HepG2 (cell line): Measurements from ENCODE around the gene CD248. TPM values are rescaled to one million over a fixed set of nuclear protein-coding genes. Genes with fewer than 3 reads are reported as not detected.

Source experiments
- CBX2 ChIP-seq, 2 experiments: fragments of 200-600 bp in 1 of 2; sonication (generic); formaldehyde crosslinking in 1 of 2; IDR thresholded peaks; 2 replicates each; pipeline versions ENCODE4 v1.7.0 to v1.8.1; 2018 to 2022; ENCODE audit warnings: low read depth in 2 of 2, low read length in 1 of 2, mild to moderate bottlenecking in 1 of 2, missing genetic modification reagents in 1 of 2
- CREB1 ChIP-seq, 2 experiments: fragments of 450-650 bp in 1 of 2; IDR thresholded peaks; 2 replicates each; pipeline ENCODE4 v1.6.1; 2016 to 2017; ENCODE audit warnings: control low read depth in 1 of 2, mild to moderate bottlenecking in 1 of 2, missing compliant biosample characterization in 1 of 2, missing genetic modification characterization in 1 of 2
- ELF3 ChIP-seq: IDR thresholded peaks from 2 replicates; pipeline ENCODE4 v1.6.1; 2016; ENCODE audit warnings: missing genetic modification reagents, missing compliant biosample characterization
- FOXK2 ChIP-seq: fragments of 450-650 bp; IDR thresholded peaks from 2 replicates; pipeline ENCODE4 v1.6.1; 2016
- GATAD1 ChIP-seq: IDR thresholded peaks from 2 replicates; pipeline ENCODE4 v1.6.1; 2016; ENCODE audit warnings: missing genetic modification reagents, missing compliant biosample characterization
- GRHL1 ChIP-seq: sonication (generic); formaldehyde crosslinking; conservative IDR thresholded peaks from 2 replicates; pipeline ENCODE4 v1.8.0; 2022; ENCODE audit warnings: missing genetic modification reagents
- HNRNPH1 ChIP-seq: fragments of 200-400 bp; formaldehyde crosslinking; optimal IDR thresholded peaks from 2 replicates; pipeline ENCODE3; 2017; ENCODE audit warnings: mild to moderate bottlenecking, low read depth, low read length
- HOXA3 ChIP-seq: sonication (generic); formaldehyde crosslinking; IDR thresholded peaks from 2 replicates; pipeline ENCODE4 v1.5.0; 2020; ENCODE audit warnings: missing genetic modification reagents
- KLF12 ChIP-seq: sonication (generic); formaldehyde crosslinking; IDR thresholded peaks from 2 replicates; pipeline ENCODE4 v1.4.0; 2020; ENCODE audit warnings: missing genetic modification reagents, borderline replicate concordance
- NFRKB ChIP-seq: fragments of 450-650 bp; IDR thresholded peaks from 2 replicates; pipeline ENCODE4 v1.6.1; 2017
- PHF21A ChIP-seq: sonication (generic); formaldehyde crosslinking; IDR thresholded peaks from 2 replicates; pipeline ENCODE4 v1.5.0; 2020; ENCODE audit warnings: mild to moderate bottlenecking, missing genetic modification reagents
- RBFOX2 ChIP-seq: fragments of 200-400 bp; formaldehyde crosslinking; IDR thresholded peaks from 2 replicates; pipeline ENCODE4 v1.6.1; 2017; ENCODE audit warnings: low read depth, mild to moderate bottlenecking, low read length
- SALL2 ChIP-seq: sonication (generic); formaldehyde crosslinking; IDR thresholded peaks from 2 replicates; pipeline ENCODE4 v1.8.1; 2023; ENCODE audit warnings: mild to moderate bottlenecking, missing genetic modification reagents, inconsistent platforms
- SKI ChIP-seq: fragments of 450-650 bp; IDR thresholded peaks from one replicate; pipeline ENCODE4 v1.6.1; 2018; ENCODE audit warnings: mild to moderate bottlenecking; ENCODE audit not compliant: partially characterized antibody
- SMAD1 ChIP-seq: sonication (generic); formaldehyde crosslinking; IDR thresholded peaks from 2 replicates; pipeline ENCODE4 v1.4.0; 2020; ENCODE audit warnings: missing genetic modification reagents, low read depth, mild to moderate bottlenecking, borderline replicate concordance
- ZNF256 ChIP-seq: sonication (generic); formaldehyde crosslinking; conservative IDR thresholded peaks from 2 replicates; pipeline ENCODE4 v1.4.0; 2020; ENCODE audit warnings: missing genetic modification reagents
- ZNF362 ChIP-seq: sonication (generic); formaldehyde crosslinking; IDR thresholded peaks from 2 replicates; pipeline ENCODE4 v1.4.0; 2020; ENCODE audit warnings: missing genetic modification reagents, mild to moderate bottlenecking, borderline replicate concordance
- ZNF564 ChIP-seq: sonication (generic); formaldehyde crosslinking; IDR thresholded peaks from 2 replicates; pipeline ENCODE4 v1.8.1; 2023; ENCODE audit warnings: mild to moderate bottlenecking, missing genetic modification reagents
- ZNF768 ChIP-seq: sonication (generic); formaldehyde crosslinking; IDR thresholded peaks from 2 replicates; pipeline ENCODE4 v1.4.0; 2020; ENCODE audit warnings: missing genetic modification reagents
- ZNF773 ChIP-seq: sonication (generic); formaldehyde crosslinking; IDR thresholded peaks from 2 replicates; pipeline ENCODE4 v1.4.0; 2020; ENCODE audit warnings: missing genetic modification reagents, borderline replicate concordance
- ZNF891 ChIP-seq: sonication (generic); formaldehyde crosslinking; IDR thresholded peaks from 2 replicates; pipeline ENCODE4 v1.5.0; 2020; ENCODE audit warnings: mild to moderate bottlenecking, missing genetic modification reagents
- polyA plus RNA-seq, 8 experiments: library from polyadenylated mRNA; depleted of rRNA in 3 of 8; stranded (reverse) in 7 of 8; unstranded in 1 of 8; fragments of >200 nt; fragmentation: Illumina TruSeq in 4 of 8; extraction: Trizol in 4 of 8; gene quantifications; 2 replicates each; pipeline versions ENCODE4 v1.2.1 to v1.2.3, GENCODE V29; 2011 to 2016; ENCODE audit warnings: low read depth in 4 of 8, missing spikeins in 1 of 8, mixed read lengths in 1 of 8; ENCODE audit not compliant: insufficient read depth in 1 of 8
- total RNA-seq, 5 experiments: library from RNA; depleted of rRNA; stranded (reverse); fragments of >200 nt; fragmentation: Illumina TruSeq; extraction: Trizol; gene quantifications; 2 replicates each; pipeline ENCODE4 v1.2.3, GENCODE V29; 2016; ENCODE audit warnings: low read depth in 1 of 5
- TF ChIP-seq, protein P1 (sequence below), 2 experiments: sonication (generic) in 1 of 2; formaldehyde crosslinking in 1 of 2; IDR thresholded peaks; 2 replicates each; pipeline versions ENCODE4 v1.4.0 to v1.6.1; 2016 to 2020; ENCODE audit warnings: borderline replicate concordance in 1 of 2, low read depth in 1 of 2, mild to moderate bottlenecking in 1 of 2, missing genetic modification reagents in 1 of 2

CD248 gene
- total and polyA plus RNA-seq, 2 of the 13 experiments (the other 11 are each of a cell fraction or from before 2014, with no cell fraction given), result 0.25 to 0.35 TPM

DNA sequence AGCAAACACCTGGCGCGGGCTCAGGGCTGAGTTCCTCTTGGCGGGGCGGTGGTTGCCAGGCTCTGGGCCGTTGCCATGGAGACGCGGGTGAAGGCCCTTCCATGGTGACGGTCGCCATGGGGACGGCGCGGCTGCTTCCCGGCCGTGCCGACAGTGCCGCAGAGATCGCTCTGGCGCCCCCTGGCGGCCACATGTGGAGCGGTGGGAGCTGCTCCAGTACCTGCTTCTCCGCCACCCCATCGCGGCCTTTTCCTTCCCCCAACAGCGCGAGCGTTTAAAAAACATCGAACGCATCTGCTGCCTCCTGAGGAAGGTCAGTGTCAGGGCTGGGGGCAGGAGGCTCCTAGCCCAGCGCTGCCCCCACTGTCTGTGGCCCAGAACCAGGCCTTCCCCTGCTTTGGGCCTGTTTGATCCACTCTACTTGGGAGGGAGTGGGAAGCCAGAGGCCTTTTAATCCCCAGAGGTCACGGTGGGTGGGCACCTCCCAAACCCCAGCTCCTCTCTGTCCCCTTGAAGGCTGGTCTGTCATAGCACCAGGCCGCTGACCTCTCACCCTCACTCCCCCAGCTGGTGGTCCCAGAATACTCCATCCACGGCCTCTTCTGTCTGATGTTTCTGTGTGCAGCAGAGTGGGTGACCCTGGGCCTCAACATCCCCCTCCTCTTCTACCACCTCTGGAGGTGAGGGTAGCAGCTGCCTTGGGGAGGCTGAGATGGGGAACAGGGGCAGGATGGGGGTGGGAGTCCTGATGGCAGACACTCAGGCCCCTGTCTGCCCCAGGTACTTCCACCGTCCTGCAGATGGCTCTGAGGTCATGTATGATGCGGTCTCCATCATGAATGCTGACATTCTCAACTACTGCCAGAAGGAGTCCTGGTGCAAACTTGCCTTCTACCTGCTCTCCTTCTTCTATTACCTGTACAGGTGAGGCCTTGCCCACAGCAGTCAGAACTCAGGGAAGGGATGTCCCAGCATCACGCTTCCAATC lies 34.1 kb downstream of the CD248 start (continued):
- TF ChIP-seq GRHL1 (CRISPR knock-in tag) (no peak), SALL2 (CRISPR knock-in tag) (no peak; the same call in 1 of the 2 replicates), ZNF564 (no peak), ZNF768 (CRISPR knock-in tag) (peak; percentile 56; the same call in 1 of the 2 replicates), CREB1 (IDR thresholded peaks at IDR 0.05) (no peak), CREB1 (CRISPR knock-in tag; IDR thresholded peaks at IDR 0.05) (no peak), CBX2 (IDR thresholded peaks at IDR 0.05; ENCODE audit: low read depth, low read length) (no peak), CBX2 (CRISPR knock-in tag; IDR thresholded peaks at IDR 0.05; ENCODE audit: low read depth) (no peak), NFRKB (no peak), KLF12 (CRISPR knock-in tag) (no peak), ELF3 (CRISPR knock-in tag) (0 out of 2 replicates have a peak, but pooled peaks have one; percentile 38), SMAD1 (CRISPR knock-in tag) (0 out of 2 replicates have a peak, but pooled peaks have one; percentile 33), GATAD1 (CRISPR knock-in tag) (0 out of 2 replicates have a peak, but pooled peaks have one; percentile 53), FOXK2 (no peak), RBFOX2 (peak; percentile 87), ZNF773 (CRISPR knock-in tag) (no peak), ZNF362 (no peak), ZNF891 (CRISPR knock-in tag) (no peak), PHF21A (CRISPR knock-in tag) (no peak), SKI (peak; percentile 67), ZNF256 (CRISPR knock-in tag) (no peak), HOXA3 (CRISPR knock-in tag) (no peak; the same call in 1 of the 2 replicates), HNRNPH1 (peak; percentile 26)
- TF ChIP-seq, protein P1, sequence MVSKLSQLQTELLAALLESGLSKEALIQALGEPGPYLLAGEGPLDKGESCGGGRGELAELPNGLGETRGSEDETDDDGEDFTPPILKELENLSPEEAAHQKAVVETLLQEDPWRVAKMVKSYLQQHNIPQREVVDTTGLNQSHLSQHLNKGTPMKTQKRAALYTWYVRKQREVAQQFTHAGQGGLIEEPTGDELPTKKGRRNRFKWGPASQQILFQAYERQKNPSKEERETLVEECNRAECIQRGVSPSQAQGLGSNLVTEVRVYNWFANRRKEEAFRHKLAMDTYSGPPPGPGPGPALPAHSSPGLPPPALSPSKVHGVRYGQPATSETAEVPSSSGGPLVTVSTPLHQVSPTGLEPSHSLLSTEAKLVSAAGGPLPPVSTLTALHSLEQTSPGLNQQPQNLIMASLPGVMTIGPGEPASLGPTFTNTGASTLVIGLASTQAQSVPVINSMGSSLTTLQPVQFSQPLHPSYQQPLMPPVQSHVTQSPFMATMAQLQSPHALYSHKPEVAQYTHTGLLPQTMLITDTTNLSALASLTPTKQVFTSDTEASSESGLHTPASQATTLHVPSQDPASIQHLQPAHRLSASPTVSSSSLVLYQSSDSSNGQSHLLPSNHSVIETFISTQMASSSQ (IDR thresholded peaks at IDR 0.05; ENCODE audit: low read depth), result no peak
- TF ChIP-seq, protein P1 (CRISPR knock-in tag; IDR thresholded peaks at IDR 0.05; ENCODE audit: borderline replicate concordance), result peak; percentile 37; the same call in 1 of the 2 replicates
